Breast epithelium (tissue), 4 donors: ENCODE measurements around the gene PPP1R11. TPM values are rescaled to one million over a fixed set of nuclear protein-coding genes. Genes with fewer than 3 reads are reported as not detected.
A peak's percentile ranks its signal among the peaks of the same experiment; 100 is the strongest.

Experiments
- DNase-seq, 2 donors: peaks; one replicate each; pipeline ENCODE4 v3.0.0-alpha.2; 2019; ENCODE audit warnings: low spot score in 2 of 2
- H3K27ac ChIP-seq, 2 donors: fragments of 200-600 bp; sonication (generic) in 1 of 2; one replicate each; pipeline ENCODE4 v1.5.1; 2016 to 2019; ENCODE audit warnings: mild to moderate bottlenecking in 1 of 2
- H3K27me3 ChIP-seq, 2 donors: fragments of 200-600 bp; sonication (generic) in 1 of 2; one replicate each; pipeline versions ENCODE4 v1.5.1 to v1.6.0; 2017 to 2019; ENCODE audit warnings: control low read depth in 1 of 2, mild to moderate bottlenecking in 1 of 2
- H3K36me3 ChIP-seq: fragments of 200-600 bp; one replicate; pipeline ENCODE4 v1.5.1; 2019
- H3K4me1 ChIP-seq, 2 donors: fragments of 200-600 bp; sonication (generic); one replicate each; pipeline ENCODE4 v1.5.1; 2016 to 2019; ENCODE audit warnings: control low read depth in 1 of 2
- H3K4me3 ChIP-seq, 3 donors: fragments of 200-600 bp; sonication (generic); 1 replicate in 2 of 3; 2 replicates in 1 of 3; pipeline ENCODE4 v1.5.1; 2016 to 2019; ENCODE audit warnings: mild to moderate bottlenecking in 3 of 3, moderate library complexity in 2 of 3
- H3K9me3 ChIP-seq, 2 donors: fragments of 200-600 bp; sonication (generic) in 1 of 2; one replicate each; pipeline ENCODE4 v1.5.1; 2016 to 2019; ENCODE audit warnings: control low read depth in 1 of 2
- CTCF ChIP-seq, 3 donors: fragments of 450-650 bp; IDR thresholded peaks; one replicate each; pipeline ENCODE4 v1.5.1; 2016 to 2017; ENCODE audit warnings: antibody characterized with exemption in 3 of 3, mild to moderate bottlenecking in 3 of 3, moderate library complexity in 3 of 3
- POLR2A ChIP-seq: fragments of 450-650 bp; IDR thresholded peaks from one replicate; pipeline ENCODE4 v1.6.1; 2016; ENCODE audit warnings: antibody characterized with exemption, mild to moderate bottlenecking, moderate library complexity
- POLR2AphosphoS5 ChIP-seq, 3 donors: sonication (generic); formaldehyde crosslinking; IDR thresholded peaks; one replicate each; pipeline ENCODE4 v1.6.1; 2017; ENCODE audit warnings: antibody characterized with exemption in 3 of 3
- intact Hi-C: fragments of 100-400 bp; cut with DNase I; formaldehyde crosslinking; loops from one replicate; pipeline ENCODE4 v1.15.1; 2023; ENCODE audit warnings: low total_unique reads
- total RNA-seq, 3 donors: library from RNA; depleted of rRNA; stranded (reverse); fragments of >200 nt; gene quantifications; one replicate each; pipeline ENCODE4 v1.1.0, GENCODE V29; 2016

Gene PPP1R11
- total RNA-seq, 3 donors from 2014 or later: 28.2 to 43.5 (median 35.8) TPM

GRCh38 chr6:30077218-30077617, 10.2 kb downstream of the PPP1R11 start:
- Histone ChIP-seq H3K27ac (peak overlapping the region in 1 of 2 donors; percentile 96), H3K27me3 (no peaks in the 10 kb centered on the region), H3K36me3 (no peaks in the 10 kb centered on the region), H3K4me3 (no peak overlapping the region), H3K9me3 (no peaks in the 10 kb centered on the region), H3K4me1 (no peaks in the 10 kb centered on the region)
- DNase-seq: no peak
- TF ChIP-seq POLR2A (no peak), CTCF (IDR thresholded peaks at IDR 0.05) (no peak), POLR2AphosphoS5 (IDR thresholded peaks at IDR 0.05) (no peak)
- intact Hi-C loops: no loop called here

GRCh38 chr6:30087876-30088275, 20.9 kb downstream of the PPP1R11 start:
- no peak for DNase-seq
- Histone ChIP-seq H3K27me3 (no peaks in the 10 kb centered on the region), H3K4me3 (no peak overlapping the region), H3K27ac (no peak overlapping the region), H3K4me1 (no peaks in the 10 kb centered on the region), H3K36me3 (no peaks in the 10 kb centered on the region), H3K9me3 (no peaks in the 10 kb centered on the region)
- intact Hi-C loops: no loop called here
- TF ChIP-seq POLR2A: no peak
- no peak for TF ChIP-seq CTCF (IDR thresholded peaks at IDR 0.05)
- no peak for TF ChIP-seq POLR2AphosphoS5 (IDR thresholded peaks at IDR 0.05)

DNA sequence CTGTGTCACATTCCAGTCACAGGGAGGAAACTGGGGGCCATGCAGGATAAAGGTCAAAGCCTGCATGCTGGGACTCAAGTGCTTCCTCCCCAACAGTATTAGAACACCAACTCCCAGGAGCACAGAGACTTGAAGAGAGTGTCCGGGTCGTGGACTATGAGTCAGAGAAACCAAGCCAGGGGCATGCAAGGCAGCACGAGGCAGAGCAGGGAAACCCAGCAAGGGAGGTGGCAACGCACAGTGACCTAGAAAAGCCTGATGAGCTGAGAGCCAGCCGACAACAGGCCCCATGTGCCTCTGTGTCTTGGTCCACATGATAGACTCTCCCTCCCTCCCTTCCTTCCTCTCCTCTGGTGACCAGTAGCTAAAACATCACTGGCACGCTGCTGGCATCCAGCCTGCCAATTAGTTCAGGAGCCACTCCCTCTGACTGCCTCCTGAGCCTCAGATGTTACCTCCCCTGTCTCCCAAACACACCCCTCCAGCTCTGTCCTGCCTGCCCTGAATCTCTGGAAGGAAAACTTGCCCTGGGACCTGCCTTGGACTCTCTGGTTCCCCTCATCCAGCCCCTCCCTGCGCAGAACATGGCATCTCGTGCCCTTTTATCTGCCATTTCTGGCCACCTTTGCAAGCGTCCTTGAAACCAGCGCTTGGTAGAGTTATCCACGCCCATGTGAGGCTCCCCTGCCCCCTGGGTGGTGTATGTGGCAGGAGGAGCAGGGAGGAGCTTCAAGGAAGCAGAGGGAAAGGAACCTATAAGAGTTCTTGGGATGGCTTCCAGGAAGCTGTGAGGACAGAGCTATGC, 24.8 kb downstream of the PPP1R11 start:
- no peak for TF ChIP-seq CTCF (IDR thresholded peaks at IDR 0.05)
- no peak for TF ChIP-seq POLR2AphosphoS5 (IDR thresholded peaks at IDR 0.05)
- no peak for TF ChIP-seq POLR2A
- H3K27me3 ChIP-seq: no peaks in the 10 kb centered on the region
- peak; percentile 56 to 77 for DNase-seq
- peak overlapping the region; percentile 43 to 69 for H3K27ac ChIP-seq
- intact Hi-C loops: no loop called here
- no peak overlapping the region for H3K4me3 ChIP-seq
- H3K9me3 ChIP-seq: no peaks in the 10 kb centered on the region
- no peaks in the 10 kb centered on the region for H3K36me3 ChIP-seq
- H3K4me1 ChIP-seq: no peaks in the 10 kb centered on the region

GRCh38 chr6:30092852-30093543, 26.0 kb downstream of the PPP1R11 start:
- H3K36me3 ChIP-seq: no peaks in the 10 kb centered on the region
- no peaks in the 10 kb centered on the region for H3K9me3 ChIP-seq
- intact Hi-C loops: no loop called here
- TF ChIP-seq POLR2AphosphoS5 (IDR thresholded peaks at IDR 0.05) (no peak), POLR2A (no peak), CTCF (IDR thresholded peaks at IDR 0.05) (no peak)
- no peak overlapping the region for H3K4me3 ChIP-seq
- no peak overlapping the region for H3K27ac ChIP-seq
- H3K4me1 ChIP-seq: no peaks in the 10 kb centered on the region
- no peak for DNase-seq
- no peaks in the 10 kb centered on the region for H3K27me3 ChIP-seq
